ENCODE results near the gene PHF12.

DNA sequence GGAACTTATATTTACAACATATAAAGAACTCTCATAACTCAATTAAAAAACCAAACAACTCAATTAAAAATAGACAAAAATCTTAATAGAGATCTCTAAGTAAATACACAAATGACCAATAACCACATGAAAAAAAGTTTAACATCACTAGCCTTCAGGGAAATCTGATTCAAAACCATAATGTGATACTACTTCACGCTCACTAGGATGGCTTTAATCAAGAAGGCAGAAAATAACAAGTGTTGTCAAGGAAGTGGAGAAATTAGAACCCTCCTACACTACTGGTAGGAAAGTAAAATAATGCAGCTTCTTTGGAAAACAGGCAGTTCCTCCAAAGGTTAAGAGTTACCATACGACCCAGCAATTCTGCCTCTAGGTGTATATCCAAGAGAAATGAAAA lies 8.4 kb downstream of the PHF12 start:
- TF ChIP-seq, protein P1, sequence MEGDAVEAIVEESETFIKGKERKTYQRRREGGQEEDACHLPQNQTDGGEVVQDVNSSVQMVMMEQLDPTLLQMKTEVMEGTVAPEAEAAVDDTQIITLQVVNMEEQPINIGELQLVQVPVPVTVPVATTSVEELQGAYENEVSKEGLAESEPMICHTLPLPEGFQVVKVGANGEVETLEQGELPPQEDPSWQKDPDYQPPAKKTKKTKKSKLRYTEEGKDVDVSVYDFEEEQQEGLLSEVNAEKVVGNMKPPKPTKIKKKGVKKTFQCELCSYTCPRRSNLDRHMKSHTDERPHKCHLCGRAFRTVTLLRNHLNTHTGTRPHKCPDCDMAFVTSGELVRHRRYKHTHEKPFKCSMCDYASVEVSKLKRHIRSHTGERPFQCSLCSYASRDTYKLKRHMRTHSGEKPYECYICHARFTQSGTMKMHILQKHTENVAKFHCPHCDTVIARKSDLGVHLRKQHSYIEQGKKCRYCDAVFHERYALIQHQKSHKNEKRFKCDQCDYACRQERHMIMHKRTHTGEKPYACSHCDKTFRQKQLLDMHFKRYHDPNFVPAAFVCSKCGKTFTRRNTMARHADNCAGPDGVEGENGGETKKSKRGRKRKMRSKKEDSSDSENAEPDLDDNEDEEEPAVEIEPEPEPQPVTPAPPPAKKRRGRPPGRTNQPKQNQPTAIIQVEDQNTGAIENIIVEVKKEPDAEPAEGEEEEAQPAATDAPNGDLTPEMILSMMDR (IDR thresholded peaks at IDR 0.05) = no peak
- no peak for TF ChIP-seq POLR2A (IDR thresholded peaks at IDR 0.05)
